ENCODE data around the gene SCN2A. TPM values are rescaled to one million over a fixed set of nuclear protein-coding genes. Genes with fewer than 3 reads are reported as not detected.
A peak's percentile ranks its signal among the peaks of the same experiment; 100 is the strongest.

Gene SCN2A
- total and polyA plus RNA-seq, 9 of the 15 experiments (the other 6 are each of a cell fraction or from before 2014, with no cell fraction given) = 0.08 to 0.69 (median 0.31) TPM; not detected in 1

GRCh38 chr2:165307317-165307716 is 68.1 kb downstream of the SCN2A start:
- no peak overlapping the region for H3K4me2 ChIP-seq (ENCODE audit: insufficient read depth, low read length)
- no peak overlapping the region for H3K9ac ChIP-seq (ENCODE audit: insufficient read depth in 1 of 2, low read depth in 2 of 2, low read length in 2 of 2)
- no peak for TF ChIP-seq ZNF780A (CRISPR knock-in tag; IDR thresholded peaks at IDR 0.05)
- TF ChIP-seq MAFG (tag; conservative IDR thresholded peaks at IDR 0.05) = peak; percentile 49; the same call in 1 of the 2 replicates
- TF ChIP-seq YY1 (IDR thresholded peaks at IDR 0.05; ENCODE audit: borderline replicate concordance in 1 of 3, control insufficient read depth in 1 of 3, extremely low read depth in 1 of 3, insufficient read depth in 3 of 3, insufficient read length in 1 of 3, insufficient replicate concordance in 2 of 3, low read depth in 1 of 3, low read length in 2 of 3) = no peak
- no peak for TF ChIP-seq BMI1 (IDR thresholded peaks at IDR 0.05; ENCODE audit: low read length)
- TF ChIP-seq MIER1 (IDR thresholded peaks at IDR 0.05; ENCODE audit: low read depth) = no peak
- peak; percentile 63 for TF ChIP-seq ZNF316 (IDR thresholded peaks at IDR 0.05)
- TF ChIP-seq ZBTB5 (IDR thresholded peaks at IDR 0.05) = no peak
- TF ChIP-seq FOXJ2 (tag; IDR thresholded peaks at IDR 0.05) = no peak
- TF ChIP-seq MNT (conservative IDR thresholded peaks at IDR 0.05) = no peak
- peak; percentile 48; the same call in 1 of the 2 replicates for TF ChIP-seq MAFF (IDR thresholded peaks at IDR 0.05; ENCODE audit: low read length)
- TF ChIP-seq NBN (IDR thresholded peaks at IDR 0.05; ENCODE audit: low read depth) = no peak
- TF ChIP-seq ZNF23 (CRISPR knock-in tag; IDR thresholded peaks at IDR 0.05) = no peak
- peak; percentile 51; the same call in 1 of the 2 replicates for TF ChIP-seq MAFK (IDR thresholded peaks at IDR 0.05; ENCODE audit: low read length)
- no peak for TF ChIP-seq HDAC2 (IDR thresholded peaks at IDR 0.05)
- no peak for TF ChIP-seq TGIF2 (CRISPR knock-in tag; IDR thresholded peaks at IDR 0.05)
- no peak for TF ChIP-seq XRCC5 (IDR thresholded peaks at IDR 0.05; ENCODE audit: low read depth, low read length)
- TF ChIP-seq HIVEP1 (CRISPR knock-in tag; IDR thresholded peaks at IDR 0.05) = no peak
- no peak for TF ChIP-seq ARID2 (IDR thresholded peaks at IDR 0.05)
- no peak for TF ChIP-seq CLOCK (CRISPR knock-in tag; IDR thresholded peaks at IDR 0.05; ENCODE audit: borderline replicate concordance)
- no peak for TF ChIP-seq TCF7L2 (IDR thresholded peaks at IDR 0.05; ENCODE audit: low read depth, low read length)
- FAIRE-seq = no peak
- H3K4me3 ChIP-seq = no peak overlapping the region
- no peak for DNase-seq (ENCODE audit: extremely low read depth in 1 of 4, low spot score in 3 of 4)
- H3K27me3 ChIP-seq (ENCODE audit: control insufficient read depth in 2 of 2, insufficient read depth in 2 of 2, low read length in 2 of 2) = no peaks in the 10 kb centered on the region
- ATAC-seq = no peak
- H3K36me3 ChIP-seq (ENCODE audit: control insufficient read depth, insufficient read depth, low read length) = no peaks in the 10 kb centered on the region
- 4% methylated on average over 1 of the region's 1 CpG for WGBS (ENCODE audit: insufficient coverage, low coverage, missing lambda C conversion rate)
- ChIA-PET POLR2A (no interaction called here), CTCF (ENCODE audit: low intra/inter-chr PET ratio) (no interaction called here)
- no peaks in the 10 kb centered on the region for H3K9me1 ChIP-seq (ENCODE audit: control insufficient read depth, insufficient read depth, low read length)
- no peaks in the 10 kb centered on the region for H3K79me2 ChIP-seq (ENCODE audit: control insufficient read depth, insufficient read depth, low read length)
- no peak overlapping the region for H3K27ac ChIP-seq (ENCODE audit: extremely low read depth, low read depth, low read length)
- no TSS peak for BruUV-seq (replicated peaks)
- intact Hi-C loops (cut with micrococcal nuclease) (no loop called here), in situ Hi-C loops (cut with MboI) (no loop called here)
- no peak overlapping the region for H2AFZ ChIP-seq (ENCODE audit: low read depth, low read length)
- no peaks in the 10 kb centered on the region for H3K9me3 ChIP-seq (replicated peaks; ENCODE audit: control insufficient read depth, insufficient read depth, low read depth, low read length)
- no peaks in the 10 kb centered on the region for H4K20me1 ChIP-seq (replicated peaks; ENCODE audit: control insufficient read depth, insufficient read depth, low read length)
- no peaks in the 10 kb centered on the region for H3K4me1 ChIP-seq (replicated peaks in 1 of 2; ENCODE audit: control insufficient read depth in 2 of 2, insufficient read depth in 2 of 2, low read length in 2 of 2)
